ENCODE results near the gene FRY.

- TF ChIP-seq MTF1 (CRISPR knock-in tag; IDR thresholded peaks at IDR 0.05; ENCODE audit: borderline replicate concordance) (no peak), ZNF24 (IDR thresholded peaks at IDR 0.05) (no peak), HINFP (tag; conservative IDR thresholded peaks at IDR 0.05; ENCODE audit: low read depth) (no peak), ZEB2 (IDR thresholded peaks at IDR 0.05) (no peak)
- TF ChIP-seq, protein P1, sequence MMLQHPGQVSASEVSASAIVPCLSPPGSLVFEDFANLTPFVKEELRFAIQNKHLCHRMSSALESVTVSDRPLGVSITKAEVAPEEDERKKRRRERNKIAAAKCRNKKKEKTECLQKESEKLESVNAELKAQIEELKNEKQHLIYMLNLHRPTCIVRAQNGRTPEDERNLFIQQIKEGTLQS (IDR thresholded peaks at IDR 0.05) = no peak
- TF ChIP-seq, protein P1 (CRISPR knock-in tag; conservative IDR thresholded peaks at IDR 0.05) = no peak
Measured at GRCh38 chr13:32051156-32051555, 19.6 kb downstream of the FRY start.

Measured in K562 (cell line).